ENCODE results near the gene GCK. TPM values are rescaled to one million over a fixed set of nuclear protein-coding genes. Genes with fewer than 3 reads are reported as not detected.

Gene GCK
- total RNA-seq (2014; rRNA removed; shearing (Covaris generic)) = not detected in 2 replicates

DNA sequence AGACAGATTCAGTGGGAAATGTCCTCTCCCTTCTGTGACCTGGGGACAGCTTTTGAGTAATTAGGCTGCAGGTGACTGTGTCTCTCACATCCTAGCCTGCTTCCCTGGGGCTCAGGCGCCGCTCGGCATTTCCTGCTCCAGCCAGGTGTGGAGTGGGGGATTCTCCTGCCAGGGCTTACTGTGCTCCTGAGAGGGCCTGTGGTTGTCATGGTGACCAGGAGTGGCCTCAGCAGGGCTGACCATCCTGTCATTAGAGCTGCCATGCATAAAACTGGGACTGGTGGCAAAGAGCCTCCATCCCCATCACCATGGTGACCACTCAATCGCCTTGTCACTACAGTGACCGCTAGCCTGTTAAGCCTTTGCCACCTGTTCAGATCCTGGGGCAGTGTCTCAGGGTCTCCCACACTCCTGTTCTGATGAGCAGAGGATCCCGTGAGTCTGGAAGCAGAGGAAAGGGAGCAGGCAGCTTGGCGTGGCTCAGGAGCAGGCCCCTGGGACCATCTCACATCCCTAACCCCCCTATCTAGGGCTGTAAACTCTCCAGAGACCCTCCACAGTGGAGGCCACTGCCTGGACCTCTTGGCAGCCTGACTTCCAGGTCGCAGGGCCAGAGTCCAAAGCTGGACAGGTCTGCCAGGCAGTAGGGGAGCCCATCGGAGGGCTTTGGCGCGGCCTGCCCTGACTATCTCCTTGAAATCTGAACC lies at the start of gene GCK:
GCK (minus strand) TSS at position 154 of the 707 bp plus-strand sequence. CDS start 486 bp downstream, outside the sequence.

DNA sequence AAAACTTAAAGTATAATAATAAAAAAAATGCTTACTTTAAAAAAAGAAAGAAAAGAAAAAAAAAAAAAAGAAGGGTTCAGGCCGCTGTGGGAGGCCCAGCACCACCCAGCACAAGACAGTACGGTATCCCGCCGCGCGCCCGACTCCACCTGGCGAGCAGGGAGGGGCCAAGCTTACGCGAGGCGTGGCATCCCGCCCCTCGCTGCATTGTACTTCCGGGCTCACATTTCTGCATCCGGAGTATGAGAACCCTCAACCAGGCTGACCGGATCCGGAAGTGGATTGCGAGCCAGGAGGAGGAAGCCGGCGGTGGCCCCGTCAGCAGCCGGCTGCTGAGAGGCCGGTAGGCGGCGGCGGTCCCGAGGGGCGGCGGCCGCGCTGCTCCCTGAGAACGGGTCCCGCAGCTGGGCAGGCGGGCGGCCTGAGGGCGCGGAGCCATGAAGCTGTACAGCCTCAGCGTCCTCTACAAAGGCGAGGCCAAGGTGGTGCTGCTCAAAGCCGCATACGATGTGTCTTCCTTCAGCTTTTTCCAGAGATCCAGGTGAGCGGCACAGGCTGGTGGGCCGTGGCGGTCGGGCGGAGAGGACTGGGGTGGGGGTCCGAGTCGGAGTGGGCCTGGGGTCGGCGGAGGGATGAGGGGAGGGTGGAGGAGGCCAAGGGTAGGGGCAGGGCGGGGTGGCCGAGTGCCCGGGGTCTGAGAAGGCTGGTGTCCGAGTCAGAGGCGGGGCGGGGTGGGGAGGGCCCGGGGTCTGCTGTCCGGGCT lies 11.6 kb upstream of the GCK start, which contains the start of gene YKT6:
YKT6 (plus strand) TSS at position 280 of the 763 bp plus-strand sequence; CDS start at position 438, 158 bp downstream.

DNA sequence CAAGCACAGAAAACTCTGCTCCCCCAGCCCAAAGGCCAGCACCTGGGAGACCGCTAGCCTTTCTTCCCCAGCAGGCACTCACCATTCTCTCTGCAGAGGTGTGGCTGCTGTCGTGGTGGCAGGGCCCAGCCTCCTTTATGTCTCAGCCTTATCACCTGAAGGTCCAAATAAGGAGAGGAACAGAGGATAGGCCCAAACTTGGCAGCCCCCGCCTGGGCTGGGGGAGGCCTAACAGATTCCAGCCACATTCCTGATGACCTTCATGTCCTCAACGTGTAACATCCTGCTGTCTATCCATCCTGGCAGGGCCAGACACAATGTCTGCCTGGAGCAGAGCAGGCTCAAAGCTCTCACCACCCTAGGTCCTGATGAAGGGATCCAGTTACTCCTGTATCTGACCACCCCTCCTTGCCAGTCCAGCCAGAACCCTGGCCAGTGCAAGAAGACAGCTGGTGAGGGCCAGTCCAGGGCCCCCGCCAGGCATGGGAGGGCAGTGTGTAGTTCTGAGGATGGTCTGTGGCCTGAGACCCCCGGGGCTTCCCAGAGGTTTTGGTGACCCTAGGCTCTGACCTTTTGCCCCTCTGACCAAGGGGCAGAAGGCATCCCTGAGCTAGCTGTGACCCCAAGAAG lies 47.9 kb downstream of the GCK start, which contains the start of gene MYL7:
MYL7 (minus strand) TSS at position 112 of the 630 bp plus-strand sequence; CDS start at position 85, 27 bp downstream.

GRCh38 chr7:44123190-44124003 lies 65.8 kb downstream of the GCK start, which contains the start of gene POLD2:
TSS of gene POLD2 (minus strand) at chr7:44123548. CDS start at chr7:44122053, 1,495 bp downstream.

DNA sequence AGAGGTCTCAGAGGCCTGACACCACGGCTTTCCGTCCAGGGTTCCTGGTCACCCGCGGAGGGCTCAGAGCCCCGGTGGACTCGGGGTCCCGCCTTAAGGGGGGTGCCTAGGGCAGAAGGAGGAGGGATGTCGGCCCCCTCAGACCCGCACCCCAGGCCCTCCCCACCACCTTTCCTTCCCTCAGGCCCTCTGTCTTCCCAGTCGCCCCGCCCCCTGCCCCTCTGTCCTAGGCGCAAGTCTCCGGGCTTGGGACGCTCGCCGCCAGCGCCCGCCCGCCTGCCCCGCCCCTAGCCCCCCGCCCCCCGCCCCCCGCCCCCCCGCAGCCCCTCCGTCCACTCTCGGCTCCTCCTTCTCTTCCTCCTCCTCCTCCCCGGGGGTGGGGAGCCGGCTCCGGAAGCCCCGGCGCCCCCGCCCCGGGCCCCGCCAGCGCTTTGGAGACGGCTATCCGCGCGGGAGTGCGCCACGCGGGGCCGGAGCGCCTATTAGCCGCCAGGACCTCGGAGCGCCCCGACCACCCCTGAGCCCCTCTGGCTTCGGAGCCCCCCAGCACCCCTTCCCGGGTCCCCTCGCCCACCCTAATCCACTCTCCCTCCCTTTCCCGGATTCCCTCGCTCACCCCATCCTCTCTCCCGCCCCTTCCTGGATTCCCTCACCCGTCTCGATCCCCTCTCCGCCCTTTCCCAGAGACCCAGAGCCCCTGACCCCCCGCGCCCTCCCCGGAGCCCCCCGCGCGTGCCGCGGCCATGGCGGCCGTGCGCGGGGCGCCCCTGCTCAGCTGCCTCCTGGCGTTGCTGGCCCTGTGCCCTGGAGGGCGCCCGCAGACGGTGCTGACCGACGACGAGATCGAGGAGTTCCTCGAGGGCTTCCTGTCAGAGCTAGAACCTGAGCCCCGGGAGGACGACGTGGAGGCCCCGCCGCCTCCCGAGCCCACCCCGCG lies 85.0 kb downstream of the GCK start, which contains the start of gene AEBP1:
AEBP1 (plus strand) TSS at position 423 of the 937 bp plus-strand sequence; CDS start at position 744, 321 bp downstream.

Small RNA genes lying within 50 kb of the gene (small RNA-seq; reads per million reads assigned to genes)
- gene RNA5SP230 = not detected

Other genes with a start within 250 kb of the GCK start
- not detected in 2 replicates for gene SPDYE1, start 191.5 kb downstream of the GCK start, total RNA-seq (2014; rRNA removed; shearing (Covaris generic))
- gene DBNL, start 144.7 kb downstream of the GCK start, total RNA-seq (2014; rRNA removed; shearing (Covaris generic)) = 142 and 159 TPM in 2 replicates
- 2.6 and 3.0 TPM in 2 replicates for gene PGAM2, start 123.9 kb downstream of the GCK start, total RNA-seq (2014; rRNA removed; shearing (Covaris generic))
- gene POLM, start 106.9 kb downstream of the GCK start, total RNA-seq (2014; rRNA removed; shearing (Covaris generic)) = 21.4 and 24.8 TPM in 2 replicates
- 39.5 and 46.1 TPM in 2 replicates for gene AEBP1, start 85.1 kb downstream of the GCK start, total RNA-seq (2014; rRNA removed; shearing (Covaris generic))
- 161 and 173 TPM in 2 replicates for gene POLD2, start 65.9 kb downstream of the GCK start, total RNA-seq (2014; rRNA removed; shearing (Covaris generic))
- not detected in 2 replicates for gene MYL7, start 48.1 kb downstream of the GCK start, total RNA-seq (2014; rRNA removed; shearing (Covaris generic))
- gene YKT6, start 11.5 kb upstream of the GCK start, total RNA-seq (2014; rRNA removed; shearing (Covaris generic)) = 112 TPM in 2 replicates
- gene CAMK2B, start 136.2 kb upstream of the GCK start, total RNA-seq (2014; rRNA removed; shearing (Covaris generic)) = 0.04 and 0.11 TPM in 2 replicates